GF-D8 (cell line): ENCODE results near the gene ANP32A.

Experiments used
- DNase-seq: peaks from one replicate; lab custom pipeline; 2025; lab: John Stamatoyannopoulos, UW

Gene ANP32A

GRCh38 chr15:68743256-68743655, 77.4 kb downstream of the ANP32A start:
- no peak for DNase-seq

DNA sequence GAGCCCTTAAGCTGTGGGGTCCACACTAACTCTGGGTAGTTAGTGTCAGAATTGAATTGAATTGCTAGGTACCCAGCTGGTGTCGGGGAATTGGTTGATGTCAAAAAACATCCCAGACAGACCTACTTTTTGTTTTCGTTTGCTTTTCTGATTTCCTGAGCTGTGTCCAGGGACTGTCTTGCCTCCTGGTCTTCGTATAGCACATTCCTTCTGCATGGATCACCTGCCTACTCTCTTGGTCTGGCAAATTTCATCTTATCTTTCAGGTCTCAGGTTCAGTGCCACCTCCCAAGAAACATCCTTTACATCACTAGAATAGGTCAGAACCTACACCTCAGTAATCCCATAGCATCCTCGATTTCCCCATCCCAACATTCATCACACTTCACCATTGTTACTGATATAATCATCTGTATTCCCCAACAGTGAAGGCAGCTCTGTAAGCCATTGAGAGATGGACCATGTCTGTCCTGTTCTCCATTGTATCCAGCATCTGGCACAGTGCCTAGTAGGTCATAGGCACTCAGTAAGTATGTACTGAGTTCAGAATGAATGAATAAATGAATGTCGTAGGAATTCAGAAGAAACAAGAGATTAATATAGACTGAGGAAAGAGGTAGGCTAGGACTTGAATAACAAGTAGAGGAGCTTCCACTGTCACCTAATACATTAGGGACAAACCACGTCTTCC, 81.2 kb downstream of the ANP32A start:
- no peak for DNase-seq

DNA sequence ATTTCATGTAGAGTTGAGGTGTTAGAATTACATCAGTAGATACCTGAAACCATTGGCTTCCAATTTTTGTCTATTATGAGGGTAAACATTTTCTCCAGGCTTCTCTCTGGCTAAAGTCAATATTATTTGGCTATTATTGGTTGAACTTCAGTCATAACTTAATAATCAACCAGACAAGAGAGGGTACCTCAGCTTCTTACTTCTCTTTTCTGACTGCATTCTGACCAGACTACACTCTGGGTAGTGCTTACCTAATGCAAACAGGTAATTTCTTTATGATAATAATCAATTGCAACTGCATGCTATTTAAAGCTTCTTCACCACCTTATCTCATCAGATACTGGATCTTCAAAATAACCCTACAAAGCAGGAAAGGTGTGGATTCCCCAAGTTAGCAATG, 85.1 kb downstream of the ANP32A start:
- no peak for DNase-seq

DNA sequence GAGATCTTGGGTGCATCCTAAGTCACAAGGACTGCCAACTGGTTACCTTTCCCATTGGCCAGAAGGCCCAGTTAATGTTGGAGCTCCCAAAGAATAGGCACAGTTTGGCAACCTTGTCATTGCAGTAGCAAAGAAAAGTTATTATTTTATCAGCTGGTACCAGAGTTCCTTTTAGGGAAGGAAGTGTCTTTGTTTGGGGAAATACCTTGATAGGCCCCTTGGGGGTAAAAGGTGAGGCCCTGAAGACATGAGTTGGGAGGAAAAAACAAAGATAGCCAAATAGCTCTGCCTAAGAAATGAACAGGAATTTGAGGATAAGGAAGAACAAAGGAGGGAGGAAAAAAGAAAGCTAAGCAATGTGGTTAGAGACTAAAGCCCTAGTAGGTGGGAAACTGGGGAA, 85.8 kb downstream of the ANP32A start:
- DNase-seq = no peak

DNA sequence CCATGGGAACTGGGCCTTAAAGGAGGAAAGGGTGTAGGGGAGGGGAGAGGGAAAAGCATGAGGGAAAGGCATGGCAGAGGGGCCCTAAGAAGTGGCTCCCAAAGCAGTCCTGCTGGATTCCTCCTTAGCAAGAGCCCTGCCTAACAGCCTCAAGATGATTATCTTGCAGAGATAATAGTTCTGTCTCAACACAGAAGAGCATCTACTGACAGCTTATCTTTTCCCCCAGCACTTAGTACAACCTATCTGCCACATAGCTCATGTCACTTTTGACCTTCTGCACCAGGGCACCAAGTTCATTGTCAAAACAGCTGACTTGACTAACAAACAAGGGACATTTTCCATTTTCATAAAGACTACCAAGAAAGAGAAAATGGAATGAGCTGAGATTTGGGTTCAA, 86.3 kb downstream of the ANP32A start:
- no peak for DNase-seq

DNA sequence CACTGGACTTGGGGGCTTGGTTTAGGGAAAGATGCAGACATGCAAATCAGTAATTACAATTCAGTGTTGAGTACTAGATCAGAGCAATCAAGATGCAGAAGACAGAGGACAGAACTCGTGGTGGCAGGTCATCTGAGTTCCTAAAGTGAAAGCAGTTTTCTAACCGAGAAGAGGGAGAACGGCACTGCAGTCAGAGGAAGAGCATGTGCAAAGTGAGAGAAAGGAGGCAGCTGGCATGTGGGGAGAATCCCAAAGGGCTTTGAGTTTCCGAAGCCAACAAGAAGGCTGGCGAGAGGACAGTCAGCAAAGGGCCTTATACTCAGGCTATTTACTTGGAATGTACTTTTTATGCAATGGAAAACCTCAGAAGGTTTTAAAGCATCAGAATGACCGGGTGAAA, 87.0 kb downstream of the ANP32A start:
- no peak for DNase-seq

- no peak for DNase-seq
These were observed 88.2 kb downstream of the ANP32A start for GRCh38 chr15:68732451-68732850.

DNA sequence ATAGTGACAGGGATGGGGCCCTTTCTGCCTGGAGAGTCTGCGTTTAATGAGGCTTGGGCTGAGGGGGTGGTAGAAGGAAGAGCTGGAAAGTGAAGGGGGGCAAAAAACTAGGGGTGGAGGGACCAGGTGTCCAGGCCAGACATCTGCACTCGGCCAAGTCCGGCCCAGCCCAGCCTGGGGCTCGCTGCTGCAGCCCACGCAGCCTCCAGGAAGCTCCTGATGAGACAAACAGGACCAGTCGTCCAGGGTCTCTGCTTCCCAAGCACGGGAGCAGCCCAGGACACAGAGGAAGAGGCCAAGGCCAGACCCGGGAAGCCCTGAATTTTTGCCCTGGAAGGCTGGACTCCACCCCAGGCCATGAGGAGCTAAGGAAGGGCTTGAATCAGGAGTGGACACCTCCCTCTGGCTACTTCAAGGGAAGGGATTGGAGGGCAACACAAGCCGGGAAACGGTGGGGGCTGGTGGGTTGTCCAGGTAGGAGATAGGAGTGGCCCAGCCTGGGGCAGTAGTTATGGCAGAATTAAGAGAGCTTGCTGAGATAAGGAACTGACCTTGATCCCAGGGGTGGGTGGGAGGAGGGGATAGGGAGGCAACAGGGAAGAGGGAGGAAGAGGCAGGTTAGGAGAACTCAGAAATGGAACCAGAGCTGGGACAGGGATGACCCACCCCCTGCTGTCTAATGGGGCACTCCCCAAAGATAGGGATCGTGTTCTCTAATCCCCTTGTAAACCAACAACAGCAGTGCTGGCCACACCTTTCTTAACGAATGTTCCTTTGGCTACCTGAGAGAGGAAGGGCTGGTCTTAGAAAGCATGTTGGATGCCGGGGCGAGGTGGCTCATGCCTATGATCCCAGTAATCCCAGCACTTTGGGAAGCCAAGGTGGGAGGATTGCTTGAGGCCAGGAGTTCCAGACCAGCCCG, 89.5 kb downstream of the ANP32A start:
- DNase-seq = no peak

GRCh38 chr15:68730471-68730919, 90.2 kb downstream of the ANP32A start:
- DNase-seq = no peak

DNA sequence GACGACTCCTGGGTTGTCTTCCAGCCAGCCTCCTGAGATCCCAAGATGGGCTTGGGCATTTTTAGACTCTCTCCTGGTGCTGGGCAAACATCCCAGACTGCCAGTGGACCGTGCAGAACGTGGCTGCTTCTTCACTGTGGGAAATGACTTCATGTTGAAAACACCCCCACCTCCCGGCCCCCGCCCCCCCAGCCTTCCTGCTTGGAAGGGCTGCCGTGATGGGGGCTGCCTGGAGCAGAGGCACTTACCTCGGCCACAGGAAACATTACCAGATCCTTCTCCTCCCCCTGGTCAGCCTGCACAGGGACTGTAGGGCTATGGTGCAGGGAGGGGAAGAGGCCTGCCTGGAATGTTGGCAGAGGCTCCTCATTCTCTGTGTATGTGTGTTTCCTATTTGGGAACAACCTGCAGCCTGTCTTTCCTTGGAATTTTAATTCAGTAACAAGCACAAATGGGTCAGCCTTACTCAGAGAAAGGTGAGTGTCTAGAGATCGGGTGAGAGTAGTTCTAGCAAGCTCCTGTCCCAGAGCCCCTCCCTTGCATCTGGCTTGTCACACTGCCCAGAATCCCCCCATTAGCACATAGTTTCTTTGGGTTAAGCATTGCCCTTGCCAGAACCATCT, 90.8 kb downstream of the ANP32A start:
- no peak for DNase-seq
